HepG2 (cell line): Measurements from ENCODE around the gene TMEM238. TPM values are rescaled to one million over a fixed set of nuclear protein-coding genes. Genes with fewer than 3 reads are reported as not detected.
A peak's percentile ranks its signal among the peaks of the same experiment; 100 is the strongest.

Experiments used
- IRF2 ChIP-seq: IDR thresholded peaks from 2 replicates; pipeline ENCODE4 v1.6.1; 2018; ENCODE audit warnings: missing genetic modification reagents, missing compliant biosample characterization
- MED1 ChIP-seq: sonication (generic); formaldehyde crosslinking; IDR thresholded peaks from 2 replicates; pipeline ENCODE4 v1.4.0; 2020; ENCODE audit warnings: missing genetic modification reagents
- RXRB ChIP-seq: IDR thresholded peaks from 2 replicates; pipeline ENCODE4 v1.6.1; 2016; ENCODE audit warnings: borderline replicate concordance, missing genetic modification reagents, missing compliant biosample characterization
- SOX6 ChIP-seq, 2 experiments: fragments of 450-650 bp in 1 of 2; sonication (generic) in 1 of 2; formaldehyde crosslinking in 1 of 2; IDR thresholded peaks; 2 replicates each; pipeline versions ENCODE4 v1.4.0 to v1.6.1; 2017 to 2020; ENCODE audit warnings: antibody characterized with exemption in 1 of 2, mild to moderate bottlenecking in 1 of 2, missing genetic modification reagents in 1 of 2
- SUZ12 ChIP-seq: fragments of 150-350 bp; IDR thresholded peaks from 2 replicates; pipeline ENCODE4 v1.6.1; 2014; ENCODE audit warnings: low read depth, low read length
- TMF1 ChIP-seq: sonication (generic); formaldehyde crosslinking; IDR thresholded peaks from 2 replicates; pipeline ENCODE4 v1.8.1; 2022; ENCODE audit warnings: low read depth, missing genetic modification reagents
- WIZ ChIP-seq: sonication (generic); formaldehyde crosslinking; IDR thresholded peaks from 2 replicates; pipeline ENCODE4 v1.5.1; 2020; ENCODE audit warnings: mild to moderate bottlenecking, missing genetic modification reagents
- ZC3H13 ChIP-seq: sonication (generic); formaldehyde crosslinking; IDR thresholded peaks from 2 replicates; pipeline ENCODE4 v1.8.1; 2023; ENCODE audit warnings: mild to moderate bottlenecking, missing genetic modification reagents, moderate library complexity
- ZNF12 ChIP-seq: sonication (generic); formaldehyde crosslinking; IDR thresholded peaks from 2 replicates; pipeline ENCODE4 v1.5.0; 2020; ENCODE audit warnings: missing genetic modification reagents
- ZNF264 ChIP-seq: sonication (generic); formaldehyde crosslinking; IDR thresholded peaks from 2 replicates; pipeline ENCODE4 v1.4.0; 2020; ENCODE audit warnings: missing genetic modification reagents
- ZNF331 ChIP-seq: sonication (generic); formaldehyde crosslinking; IDR thresholded peaks from 2 replicates; pipeline ENCODE4 v1.4.0; 2020; ENCODE audit warnings: missing genetic modification reagents
- ZNF558 ChIP-seq: sonication (generic); formaldehyde crosslinking; IDR thresholded peaks from 2 replicates; pipeline ENCODE4 v1.9.0; 2022; ENCODE audit warnings: mild to moderate bottlenecking, missing genetic modification reagents, borderline replicate concordance
- polyA plus RNA-seq, 8 experiments: library from polyadenylated mRNA; depleted of rRNA in 3 of 8; stranded (reverse) in 7 of 8; unstranded in 1 of 8; fragments of >200 nt; fragmentation: Illumina TruSeq in 4 of 8; extraction: Trizol in 4 of 8; gene quantifications; 2 replicates each; pipeline versions ENCODE4 v1.2.1 to v1.2.3, GENCODE V29; 2011 to 2016; ENCODE audit warnings: low read depth in 4 of 8, missing spikeins in 1 of 8, mixed read lengths in 1 of 8; ENCODE audit not compliant: insufficient read depth in 1 of 8
- total RNA-seq, 5 experiments: library from RNA; depleted of rRNA; stranded (reverse); fragments of >200 nt; fragmentation: Illumina TruSeq; extraction: Trizol; gene quantifications; 2 replicates each; pipeline ENCODE4 v1.2.3, GENCODE V29; 2016; ENCODE audit warnings: low read depth in 1 of 5
- TF ChIP-seq, protein P1 (sequence below): sonication (generic); formaldehyde crosslinking; IDR thresholded peaks from 2 replicates; pipeline ENCODE4 v1.4.0; 2020; ENCODE audit warnings: missing genetic modification reagents
- TF ChIP-seq, protein P2 (sequence below): sonication (generic); formaldehyde crosslinking; IDR thresholded peaks from 2 replicates; pipeline ENCODE4 v1.4.0; 2020; ENCODE audit warnings: mild to moderate bottlenecking, missing genetic modification reagents
- TF ChIP-seq, protein P3 (sequence below): sonication (generic); formaldehyde crosslinking; IDR thresholded peaks from 2 replicates; pipeline ENCODE4 v1.5.0; 2020; ENCODE audit warnings: missing genetic modification reagents
- TF ChIP-seq, protein P4 (sequence below): sonication (generic); formaldehyde crosslinking; IDR thresholded peaks from 2 replicates; pipeline ENCODE4 v1.9.0; 2022; ENCODE audit warnings: low read depth, missing genetic modification reagents
- TF ChIP-seq, protein P5 (sequence below): sonication (generic); formaldehyde crosslinking; IDR thresholded peaks from 2 replicates; pipeline ENCODE4 v1.8.1; 2023; ENCODE audit warnings: mild to moderate bottlenecking, missing genetic modification reagents, borderline replicate concordance
- TF ChIP-seq, protein P6 (sequence below): sonication (generic); formaldehyde crosslinking; IDR thresholded peaks from 2 replicates; pipeline ENCODE4 v1.4.0; 2020; ENCODE audit warnings: missing genetic modification reagents

TMEM238 gene
- total and polyA plus RNA-seq, 2 of the 13 experiments (the other 11 are each of a cell fraction or from before 2014, with no cell fraction given), result not detected

DNA sequence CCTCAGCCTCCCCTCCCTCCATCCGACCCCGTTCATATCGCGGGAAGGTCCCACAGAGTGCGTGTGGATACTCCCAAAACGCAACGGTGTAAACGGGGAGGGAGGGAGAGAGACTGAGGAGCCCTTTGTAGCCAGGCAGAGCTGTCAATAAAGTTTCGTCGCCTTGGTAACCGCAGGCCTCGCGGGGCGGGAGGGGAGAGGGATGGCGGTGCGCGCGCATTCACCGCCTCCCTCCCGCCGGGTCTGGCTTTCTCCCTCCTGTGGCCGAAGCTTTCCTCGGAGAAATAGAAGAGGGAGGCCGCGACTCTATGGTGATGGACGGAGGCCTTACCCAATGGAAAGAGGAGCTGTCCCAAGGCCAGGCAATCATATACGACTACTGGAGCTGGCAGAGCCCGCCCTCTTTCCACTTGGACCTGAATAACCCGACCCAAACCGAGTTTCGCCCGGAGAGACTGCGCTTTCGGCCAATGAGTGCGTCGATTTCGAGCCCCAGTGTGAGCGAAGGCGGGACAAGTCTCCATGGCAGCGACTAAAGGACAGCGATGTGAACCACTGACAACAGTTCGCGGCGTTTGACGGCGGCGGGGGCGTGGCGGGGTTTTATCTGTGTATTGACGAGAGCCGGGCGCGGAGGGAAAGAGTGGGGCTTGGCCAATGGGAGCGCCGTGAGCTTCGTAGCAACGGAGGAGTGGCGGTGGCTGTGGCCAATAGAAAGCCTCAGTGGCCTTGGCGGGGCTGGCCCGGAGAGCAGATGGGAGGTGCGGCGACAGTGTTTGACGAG lies 44.8 kb downstream of the TMEM238 start, which contains the start of gene KMT5C (continued):
- TF ChIP-seq, protein P1, sequence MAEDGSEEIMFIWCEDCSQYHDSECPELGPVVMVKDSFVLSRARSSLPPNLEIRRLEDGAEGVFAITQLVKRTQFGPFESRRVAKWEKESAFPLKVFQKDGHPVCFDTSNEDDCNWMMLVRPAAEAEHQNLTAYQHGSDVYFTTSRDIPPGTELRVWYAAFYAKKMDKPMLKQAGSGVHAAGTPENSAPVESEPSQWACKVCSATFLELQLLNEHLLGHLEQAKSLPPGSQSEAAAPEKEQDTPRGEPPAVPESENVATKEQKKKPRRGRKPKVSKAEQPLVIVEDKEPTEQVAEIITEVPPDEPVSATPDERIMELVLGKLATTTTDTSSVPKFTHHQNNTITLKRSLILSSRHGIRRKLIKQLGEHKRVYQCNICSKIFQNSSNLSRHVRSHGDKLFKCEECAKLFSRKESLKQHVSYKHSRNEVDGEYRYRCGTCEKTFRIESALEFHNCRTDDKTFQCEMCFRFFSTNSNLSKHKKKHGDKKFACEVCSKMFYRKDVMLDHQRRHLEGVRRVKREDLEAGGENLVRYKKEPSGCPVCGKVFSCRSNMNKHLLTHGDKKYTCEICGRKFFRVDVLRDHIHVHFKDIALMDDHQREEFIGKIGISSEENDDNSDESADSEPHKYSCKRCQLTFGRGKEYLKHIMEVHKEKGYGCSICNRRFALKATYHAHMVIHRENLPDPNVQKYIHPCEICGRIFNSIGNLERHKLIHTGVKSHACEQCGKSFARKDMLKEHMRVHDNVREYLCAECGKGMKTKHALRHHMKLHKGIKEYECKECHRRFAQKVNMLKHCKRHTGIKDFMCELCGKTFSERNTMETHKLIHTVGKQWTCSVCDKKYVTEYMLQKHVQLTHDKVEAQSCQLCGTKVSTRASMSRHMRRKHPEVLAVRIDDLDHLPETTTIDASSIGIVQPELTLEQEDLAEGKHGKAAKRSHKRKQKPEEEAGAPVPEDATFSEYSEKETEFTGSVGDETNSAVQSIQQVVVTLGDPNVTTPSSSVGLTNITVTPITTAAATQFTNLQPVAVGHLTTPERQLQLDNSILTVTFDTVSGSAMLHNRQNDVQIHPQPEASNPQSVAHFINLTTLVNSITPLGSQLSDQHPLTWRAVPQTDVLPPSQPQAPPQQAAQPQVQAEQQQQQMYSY (CRISPR knock-in tag), result no peak
- TF ChIP-seq ZNF264 (CRISPR knock-in tag) (no peak), MED1 (peak; percentile 7; the same call in 1 of the 2 replicates), RXRB (CRISPR knock-in tag) (peak; percentile 44), ZNF558 (CRISPR knock-in tag) (no peak), ZC3H13 (CRISPR knock-in tag) (no peak), SUZ12 (no peak), IRF2 (CRISPR knock-in tag) (no peak), SOX6 (IDR thresholded peaks at IDR 0.05) (no peak), SOX6 (CRISPR knock-in tag; IDR thresholded peaks at IDR 0.05) (peak; percentile 47), ZNF12 (no peak), TMF1 (no peak), WIZ (no peak), ZNF331 (CRISPR knock-in tag) (no peak)
- TF ChIP-seq, protein P2, sequence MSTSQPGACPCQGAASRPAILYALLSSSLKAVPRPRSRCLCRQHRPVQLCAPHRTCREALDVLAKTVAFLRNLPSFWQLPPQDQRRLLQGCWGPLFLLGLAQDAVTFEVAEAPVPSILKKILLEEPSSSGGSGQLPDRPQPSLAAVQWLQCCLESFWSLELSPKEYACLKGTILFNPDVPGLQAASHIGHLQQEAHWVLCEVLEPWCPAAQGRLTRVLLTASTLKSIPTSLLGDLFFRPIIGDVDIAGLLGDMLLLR, result no peak
- TF ChIP-seq, protein P3, sequence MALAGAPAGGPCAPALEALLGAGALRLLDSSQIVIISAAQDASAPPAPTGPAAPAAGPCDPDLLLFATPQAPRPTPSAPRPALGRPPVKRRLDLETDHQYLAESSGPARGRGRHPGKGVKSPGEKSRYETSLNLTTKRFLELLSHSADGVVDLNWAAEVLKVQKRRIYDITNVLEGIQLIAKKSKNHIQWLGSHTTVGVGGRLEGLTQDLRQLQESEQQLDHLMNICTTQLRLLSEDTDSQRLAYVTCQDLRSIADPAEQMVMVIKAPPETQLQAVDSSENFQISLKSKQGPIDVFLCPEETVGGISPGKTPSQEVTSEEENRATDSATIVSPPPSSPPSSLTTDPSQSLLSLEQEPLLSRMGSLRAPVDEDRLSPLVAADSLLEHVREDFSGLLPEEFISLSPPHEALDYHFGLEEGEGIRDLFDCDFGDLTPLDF (CRISPR knock-in tag), result peak; percentile 87
- TF ChIP-seq, protein P4, sequence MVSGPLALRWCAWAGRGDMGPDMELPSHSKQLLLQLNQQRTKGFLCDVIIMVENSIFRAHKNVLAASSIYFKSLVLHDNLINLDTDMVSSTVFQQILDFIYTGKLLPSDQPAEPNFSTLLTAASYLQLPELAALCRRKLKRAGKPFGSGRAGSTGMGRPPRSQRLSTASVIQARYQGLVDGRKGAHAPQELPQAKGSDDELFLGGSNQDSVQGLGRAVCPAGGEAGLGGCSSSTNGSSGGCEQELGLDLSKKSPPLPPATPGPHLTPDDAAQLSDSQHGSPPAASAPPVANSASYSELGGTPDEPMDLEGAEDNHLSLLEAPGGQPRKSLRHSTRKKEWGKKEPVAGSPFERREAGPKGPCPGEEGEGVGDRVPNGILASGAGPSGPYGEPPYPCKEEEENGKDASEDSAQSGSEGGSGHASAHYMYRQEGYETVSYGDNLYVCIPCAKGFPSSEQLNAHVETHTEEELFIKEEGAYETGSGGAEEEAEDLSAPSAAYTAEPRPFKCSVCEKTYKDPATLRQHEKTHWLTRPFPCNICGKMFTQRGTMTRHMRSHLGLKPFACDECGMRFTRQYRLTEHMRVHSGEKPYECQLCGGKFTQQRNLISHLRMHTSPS (CRISPR knock-in tag), result no peak
- TF ChIP-seq, protein P5, sequence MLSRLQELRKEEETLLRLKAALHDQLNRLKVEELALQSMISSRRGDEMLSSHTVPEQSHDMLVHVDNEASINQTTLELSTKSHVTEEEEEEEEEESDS, result no peak
- TF ChIP-seq, protein P6, sequence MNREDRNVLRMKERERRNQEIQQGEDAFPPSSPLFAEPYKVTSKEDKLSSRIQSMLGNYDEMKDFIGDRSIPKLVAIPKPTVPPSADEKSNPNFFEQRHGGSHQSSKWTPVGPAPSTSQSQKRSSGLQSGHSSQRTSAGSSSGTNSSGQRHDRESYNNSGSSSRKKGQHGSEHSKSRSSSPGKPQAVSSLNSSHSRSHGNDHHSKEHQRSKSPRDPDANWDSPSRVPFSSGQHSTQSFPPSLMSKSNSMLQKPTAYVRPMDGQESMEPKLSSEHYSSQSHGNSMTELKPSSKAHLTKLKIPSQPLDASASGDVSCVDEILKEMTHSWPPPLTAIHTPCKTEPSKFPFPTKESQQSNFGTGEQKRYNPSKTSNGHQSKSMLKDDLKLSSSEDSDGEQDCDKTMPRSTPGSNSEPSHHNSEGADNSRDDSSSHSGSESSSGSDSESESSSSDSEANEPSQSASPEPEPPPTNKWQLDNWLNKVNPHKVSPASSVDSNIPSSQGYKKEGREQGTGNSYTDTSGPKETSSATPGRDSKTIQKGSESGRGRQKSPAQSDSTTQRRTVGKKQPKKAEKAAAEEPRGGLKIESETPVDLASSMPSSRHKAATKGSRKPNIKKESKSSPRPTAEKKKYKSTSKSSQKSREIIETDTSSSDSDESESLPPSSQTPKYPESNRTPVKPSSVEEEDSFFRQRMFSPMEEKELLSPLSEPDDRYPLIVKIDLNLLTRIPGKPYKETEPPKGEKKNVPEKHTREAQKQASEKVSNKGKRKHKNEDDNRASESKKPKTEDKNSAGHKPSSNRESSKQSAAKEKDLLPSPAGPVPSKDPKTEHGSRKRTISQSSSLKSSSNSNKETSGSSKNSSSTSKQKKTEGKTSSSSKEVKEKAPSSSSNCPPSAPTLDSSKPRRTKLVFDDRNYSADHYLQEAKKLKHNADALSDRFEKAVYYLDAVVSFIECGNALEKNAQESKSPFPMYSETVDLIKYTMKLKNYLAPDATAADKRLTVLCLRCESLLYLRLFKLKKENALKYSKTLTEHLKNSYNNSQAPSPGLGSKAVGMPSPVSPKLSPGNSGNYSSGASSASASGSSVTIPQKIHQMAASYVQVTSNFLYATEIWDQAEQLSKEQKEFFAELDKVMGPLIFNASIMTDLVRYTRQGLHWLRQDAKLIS (CRISPR knock-in tag), result no peak
